Vagina (tissue), 2 donors: ENCODE results near the gene CPM. TPM values are rescaled to one million over a fixed set of nuclear protein-coding genes. Genes with fewer than 3 reads are reported as not detected.

Experiments used
- DNase-seq, 2 donors: peaks; one replicate each; pipeline ENCODE4 v3.0.0-alpha.2; 2017; ENCODE audit errors: extremely low spot score in 2 of 2
- H3K27ac ChIP-seq: fragments of 200-600 bp; sonication (generic); one replicate; pipeline ENCODE4 v1.5.1; 2019
- H3K27me3 ChIP-seq: fragments of 200-600 bp; sonication (generic); one replicate; pipeline ENCODE4 v1.5.1; 2019
- H3K36me3 ChIP-seq, 2 donors: fragments of 200-600 bp; sonication (generic); one replicate each; pipeline ENCODE4 v1.5.1; 2017 to 2019
- H3K4me1 ChIP-seq: fragments of 200-600 bp; sonication (generic); one replicate; pipeline ENCODE4 v1.5.1; 2019
- H3K4me3 ChIP-seq, 2 donors: fragments of 200-600 bp; sonication (generic); 1 replicate in 1 of 2; 2 replicates in 1 of 2; pipeline ENCODE4 v1.5.1; 2016 to 2019
- H3K9me3 ChIP-seq: fragments of 200-600 bp; sonication (generic); one replicate; pipeline ENCODE4 v1.5.1; 2019
- CTCF ChIP-seq, 3 experiments: fragments of 450-650 bp in 2 of 3; fragments of 200-600 bp in 1 of 3; sonication (generic) in 1 of 3; IDR thresholded peaks; one replicate each; pipeline ENCODE4 v1.5.1; 2017 to 2019; ENCODE audit warnings: antibody characterized with exemption in 3 of 3, mild to moderate bottlenecking in 2 of 3, moderate library complexity in 2 of 3
- POLR2A ChIP-seq, 2 donors: fragments of 450-650 bp; IDR thresholded peaks; one replicate each; pipeline ENCODE4 v1.6.1; 2017; ENCODE audit warnings: antibody characterized with exemption in 2 of 2, mild to moderate bottlenecking in 2 of 2, moderate library complexity in 2 of 2
- POLR2AphosphoS5 ChIP-seq, 2 donors: sonication (generic); formaldehyde crosslinking; IDR thresholded peaks; one replicate each; pipeline ENCODE4 v1.9.0; 2017; ENCODE audit warnings: antibody characterized with exemption in 2 of 2, mild to moderate bottlenecking in 2 of 2, low read depth in 1 of 2; ENCODE audit not compliant: insufficient read depth in 1 of 2
- intact Hi-C: fragments of 100-400 bp; cut with DNase I; formaldehyde crosslinking; loops from one replicate; pipeline ENCODE4 v1.15.1; 2023
- total RNA-seq: library from RNA; depleted of rRNA; stranded (reverse); fragments of >200 nt; gene quantifications from one replicate; pipeline ENCODE4 v1.2.3, GENCODE V29; 2016

CPM gene
- total RNA-seq, 1 donor from 2014 or later = 35.4 TPM

- no peak overlapping the region for H3K27ac ChIP-seq
Observed at GRCh38 chr12:68962877-68963855, 30.2 kb upstream of the CPM start.

GRCh38 chr12:68959891-68960464, 27.0 kb upstream of the CPM start:
- no peak for DNase-seq
- Histone ChIP-seq H3K4me3 (no peak overlapping the region), H3K27ac (no peak overlapping the region), H3K9me3 (no peaks in the 10 kb centered on the region), H3K36me3 (no peaks in the 10 kb centered on the region), H3K4me1 (peaks cover 33% of the 10 kb centered on the region), H3K27me3 (no peaks in the 10 kb centered on the region)
- intact Hi-C loops = no loop called here
- TF ChIP-seq POLR2A (IDR thresholded peaks at IDR 0.05) (no peak), CTCF (IDR thresholded peaks at IDR 0.05) (no peak)

More at GRCh38 chr12:68962877-68963855, 30.2 kb upstream of the CPM start:
- DNase-seq = no peak
- intact Hi-C loops = no loop called here
- Histone ChIP-seq H3K9me3 (no peaks in the 10 kb centered on the region), H3K4me1 (peaks cover 33% of the 10 kb centered on the region), H3K27me3 (no peaks in the 10 kb centered on the region), H3K4me3 (no peak overlapping the region), H3K36me3 (no peaks in the 10 kb centered on the region)
- no peak for TF ChIP-seq CTCF (IDR thresholded peaks at IDR 0.05)
- no peak for TF ChIP-seq POLR2A (IDR thresholded peaks at IDR 0.05)
- TF ChIP-seq POLR2AphosphoS5 (IDR thresholded peaks at IDR 0.05; ENCODE audit: insufficient read depth in 1 of 2, low read depth in 1 of 2) = no peak

- Histone ChIP-seq H3K9me3 (no peaks in the 10 kb centered on the region), H3K36me3 (no peaks in the 10 kb centered on the region), H3K4me3 (no peak overlapping the region), H3K27ac (peak overlapping the region; percentile 37), H3K4me1 (peaks cover 33% of the 10 kb centered on the region), H3K27me3 (no peaks in the 10 kb centered on the region)
- TF ChIP-seq POLR2A (IDR thresholded peaks at IDR 0.05) = no peak
- no peak for TF ChIP-seq POLR2AphosphoS5 (IDR thresholded peaks at IDR 0.05; ENCODE audit: insufficient read depth in 1 of 2, low read depth in 1 of 2)
- no peak for TF ChIP-seq CTCF (IDR thresholded peaks at IDR 0.05)
- intact Hi-C loops = no loop called here
- DNase-seq = no peak
Observed at GRCh38 chr12:68959143-68959858, 26.3 kb upstream of the CPM start.

GRCh38 chr12:68958322-68958721, 25.4 kb upstream of the CPM start:
- peaks cover 29% of the 10 kb centered on the region for H3K4me1 ChIP-seq
- intact Hi-C loops = no loop called here
- H3K27ac ChIP-seq = no peak overlapping the region
- no peak for TF ChIP-seq POLR2AphosphoS5 (IDR thresholded peaks at IDR 0.05; ENCODE audit: insufficient read depth in 1 of 2, low read depth in 1 of 2)
- TF ChIP-seq POLR2A (IDR thresholded peaks at IDR 0.05) = no peak
- TF ChIP-seq CTCF (IDR thresholded peaks at IDR 0.05) = no peak
- no peaks in the 10 kb centered on the region for H3K9me3 ChIP-seq
- no peaks in the 10 kb centered on the region for H3K36me3 ChIP-seq
- no peaks in the 10 kb centered on the region for H3K27me3 ChIP-seq
- no peak for DNase-seq
- H3K4me3 ChIP-seq = no peak overlapping the region
